Smooth muscle cell (in vitro differentiated cells): ENCODE measurements around the gene MXD1. TPM values are rescaled to one million over a fixed set of nuclear protein-coding genes. Genes with fewer than 3 reads are reported as not detected.

Experiments used
- DNase-seq: peaks from one replicate; lab custom pipeline; 2025; ENCODE audit not compliant: unreplicated experiment; lab: John Stamatoyannopoulos, UW
- H2AFZ ChIP-seq: fragments of 200-600 bp; sonication (generic); 2 replicates; pipeline ENCODE4 v1.6.0; 2016; ENCODE audit warnings: antibody characterized with exemption, low read depth, mild to moderate bottlenecking
- H3F3A ChIP-seq: fragments of 200-600 bp; sonication (generic); 2 replicates; pipeline ENCODE4 v1.6.0; 2017; ENCODE audit warnings: antibody characterized with exemption, low read depth
- H3K27ac ChIP-seq: fragments of 200-600 bp; sonication (generic); 2 replicates; pipeline ENCODE4 v1.5.1; 2016; ENCODE audit warnings: low read depth, mild to moderate bottlenecking
- H3K27me3 ChIP-seq: fragments of 200-600 bp; sonication (generic); 2 replicates; pipeline ENCODE4 v1.6.1; 2016; ENCODE audit warnings: low read depth, mild to moderate bottlenecking
- H3K36me3 ChIP-seq: fragments of 200-600 bp; sonication (generic); 2 replicates; pipeline ENCODE4 v1.5.1; 2016; ENCODE audit warnings: low read depth
- H3K4me1 ChIP-seq: fragments of 200-600 bp; sonication (generic); 2 replicates; pipeline ENCODE4 v1.5.1; 2016; ENCODE audit warnings: low read depth
- H3K4me2 ChIP-seq: fragments of 200-600 bp; sonication (generic); 2 replicates; pipeline ENCODE4 v1.6.0; 2016; ENCODE audit warnings: mild to moderate bottlenecking
- H3K4me3 ChIP-seq: fragments of 200-600 bp; sonication (generic); 2 replicates; pipeline ENCODE4 v1.5.1; 2016; ENCODE audit warnings: mild to moderate bottlenecking
- H3K79me2 ChIP-seq: fragments of 200-600 bp; sonication (generic); 2 replicates; pipeline ENCODE4 v1.6.0; 2016; ENCODE audit warnings: low read depth, mild to moderate bottlenecking
- H3K9ac ChIP-seq: fragments of 200-600 bp; sonication (generic); 2 replicates; pipeline ENCODE4 v1.6.0; 2016; ENCODE audit warnings: low read depth
- H3K9me3 ChIP-seq: fragments of 200-600 bp; sonication (generic); replicated peaks from 2 replicates; pipeline ENCODE4 v1.5.1; 2016; ENCODE audit warnings: low read depth
- H4K20me1 ChIP-seq: fragments of 200-600 bp; sonication (generic); 2 replicates; pipeline ENCODE4 v1.6.0; 2016; ENCODE audit warnings: low read depth
- WGBS: methylation state at CpG from one replicate; pipeline ENCODE4 v1.1.7; 2016; ENCODE audit warnings: low lambda C conversion rate; 5-methylcytosine and 5-hydroxymethylcytosine counted together
- polyA plus RNA-seq: library from polyadenylated mRNA; unstranded; fragments of >200 nt; fragmentation: Nextera tagmentation; extraction: Ambion mirVana; gene quantifications from 2 replicates; pipeline ENCODE4 v1.2.1, GENCODE V29; 2016
- total RNA-seq: library from RNA; depleted of rRNA; stranded (reverse); fragments of >200 nt; gene quantifications from 2 replicates; pipeline ENCODE4 v1.2.3, GENCODE V29; 2014
- TF ChIP-seq, protein P1 (sequence below): fragments of 200-600 bp; sonication (generic); IDR thresholded peaks from 2 replicates; pipeline ENCODE4 v1.5.1; 2017; ENCODE audit warnings: borderline replicate concordance, mild to moderate bottlenecking, antibody characterized with exemption; ENCODE audit not compliant: insufficient read depth, poor library complexity, severe bottlenecking

Gene MXD1
- total and polyA plus RNA-seq, 2 experiments from 2014 or later = 7.9 to 10.2 TPM

DNA sequence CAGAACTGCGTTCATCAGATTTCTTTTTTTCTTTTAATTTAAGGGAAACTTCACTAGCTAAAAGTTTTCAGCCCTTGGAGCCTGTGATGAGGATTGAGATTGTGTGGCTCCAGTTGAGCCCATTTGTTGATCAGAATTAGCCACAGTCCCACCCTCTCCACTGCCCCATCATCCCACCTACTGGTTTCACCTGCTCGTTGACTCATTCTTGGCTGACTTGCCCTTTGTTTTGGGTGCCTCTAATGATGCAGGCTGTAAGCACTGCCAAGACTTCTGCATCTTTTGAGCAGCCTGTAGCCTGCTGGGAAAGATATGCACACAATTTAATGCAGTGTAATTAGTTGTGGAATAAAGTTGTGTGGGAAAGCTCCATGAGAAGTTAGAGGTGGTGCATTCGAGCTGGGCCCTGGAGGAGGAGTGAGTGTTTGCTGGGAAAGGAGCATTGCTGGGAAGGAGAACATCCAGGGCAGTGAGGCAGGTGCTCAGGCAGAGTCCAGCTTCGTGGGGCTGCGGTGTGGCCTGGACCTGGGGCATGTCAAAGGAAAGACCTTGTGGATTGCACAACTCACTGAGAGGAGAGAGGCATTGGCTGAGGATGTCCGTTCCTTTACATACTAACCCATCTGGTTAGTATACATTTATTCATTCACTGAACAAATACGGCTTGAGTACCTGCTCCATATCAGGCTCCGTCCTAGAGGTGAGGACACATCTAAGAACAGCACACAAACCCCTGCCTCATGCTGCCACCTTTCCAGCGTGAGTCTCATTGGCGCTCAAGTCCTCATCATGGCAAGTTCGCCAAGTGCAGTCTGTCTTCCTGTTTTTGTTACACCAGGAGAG, 28.3 kb downstream of the MXD1 start:
- no peaks in the 10 kb centered on the region for H3K9me3 ChIP-seq
- no peak overlapping the region for H2AFZ ChIP-seq
- no peak overlapping the region for H3K4me3 ChIP-seq
- H3K4me2 ChIP-seq = no peak overlapping the region
- no peak overlapping the region for H3K9ac ChIP-seq
- no peaks in the 10 kb centered on the region for H3K27me3 ChIP-seq
- 91% methylated on average over 11 of the region's 11 CpGs for WGBS
- H4K20me1 ChIP-seq = no peaks in the 10 kb centered on the region
- H3K4me1 ChIP-seq = peaks cover 14% of the 10 kb centered on the region
- no peaks in the 10 kb centered on the region for H3F3A ChIP-seq
- H3K27ac ChIP-seq = no peak overlapping the region
- no peak for DNase-seq
- peaks cover 9% of the 10 kb centered on the region for H3K36me3 ChIP-seq
- TF ChIP-seq, protein P1, sequence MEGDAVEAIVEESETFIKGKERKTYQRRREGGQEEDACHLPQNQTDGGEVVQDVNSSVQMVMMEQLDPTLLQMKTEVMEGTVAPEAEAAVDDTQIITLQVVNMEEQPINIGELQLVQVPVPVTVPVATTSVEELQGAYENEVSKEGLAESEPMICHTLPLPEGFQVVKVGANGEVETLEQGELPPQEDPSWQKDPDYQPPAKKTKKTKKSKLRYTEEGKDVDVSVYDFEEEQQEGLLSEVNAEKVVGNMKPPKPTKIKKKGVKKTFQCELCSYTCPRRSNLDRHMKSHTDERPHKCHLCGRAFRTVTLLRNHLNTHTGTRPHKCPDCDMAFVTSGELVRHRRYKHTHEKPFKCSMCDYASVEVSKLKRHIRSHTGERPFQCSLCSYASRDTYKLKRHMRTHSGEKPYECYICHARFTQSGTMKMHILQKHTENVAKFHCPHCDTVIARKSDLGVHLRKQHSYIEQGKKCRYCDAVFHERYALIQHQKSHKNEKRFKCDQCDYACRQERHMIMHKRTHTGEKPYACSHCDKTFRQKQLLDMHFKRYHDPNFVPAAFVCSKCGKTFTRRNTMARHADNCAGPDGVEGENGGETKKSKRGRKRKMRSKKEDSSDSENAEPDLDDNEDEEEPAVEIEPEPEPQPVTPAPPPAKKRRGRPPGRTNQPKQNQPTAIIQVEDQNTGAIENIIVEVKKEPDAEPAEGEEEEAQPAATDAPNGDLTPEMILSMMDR = no peak
- H3K79me2 ChIP-seq = no peaks in the 10 kb centered on the region

DNA sequence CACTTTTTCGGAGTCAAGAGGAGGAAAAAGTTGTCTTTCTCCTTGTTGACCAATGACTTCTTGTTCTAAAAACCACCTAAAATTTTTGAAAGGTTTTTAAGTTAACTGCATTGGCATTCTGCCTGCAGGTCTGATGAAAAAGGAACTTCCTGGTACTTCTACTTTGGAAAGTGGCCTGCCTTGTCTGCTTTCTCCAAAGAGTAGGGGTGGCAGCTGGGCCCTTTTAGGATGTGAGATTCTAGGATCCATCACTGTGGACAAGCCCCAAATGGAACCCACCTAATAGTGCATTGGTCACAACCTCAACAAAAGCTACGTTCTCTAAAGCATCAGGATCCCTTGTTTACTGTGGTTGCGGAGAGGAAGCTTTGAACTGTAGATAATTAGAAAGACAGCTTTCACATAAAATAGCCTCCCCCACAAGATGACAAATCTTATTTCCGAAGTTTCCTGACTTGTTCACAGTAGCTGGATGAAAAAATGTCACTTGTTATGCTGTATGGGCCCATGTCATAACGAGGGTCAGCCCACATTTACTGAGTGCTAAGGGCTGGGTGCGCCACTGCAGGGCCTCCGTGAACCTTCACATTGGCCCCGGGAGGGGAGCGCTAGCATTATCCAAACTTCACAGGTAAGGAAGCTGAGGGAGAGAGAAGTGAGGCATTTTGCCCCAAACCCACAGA, 29.1 kb downstream of the MXD1 start:
- Histone ChIP-seq H3K9ac (no peak overlapping the region), H3K36me3 (peaks cover 8% of the 10 kb centered on the region), H3K27ac (no peak overlapping the region), H3K4me2 (no peak overlapping the region), H3K4me1 (peaks cover 14% of the 10 kb centered on the region), H3F3A (no peaks in the 10 kb centered on the region), H4K20me1 (no peaks in the 10 kb centered on the region), H3K9me3 (no peaks in the 10 kb centered on the region), H3K27me3 (no peaks in the 10 kb centered on the region), H2AFZ (no peak overlapping the region), H3K79me2 (no peaks in the 10 kb centered on the region), H3K4me3 (no peak overlapping the region)
- DNase-seq = no peak
- TF ChIP-seq, protein P1 = no peak
- WGBS = 87% methylated on average over 9 of the region's 9 CpGs

DNA sequence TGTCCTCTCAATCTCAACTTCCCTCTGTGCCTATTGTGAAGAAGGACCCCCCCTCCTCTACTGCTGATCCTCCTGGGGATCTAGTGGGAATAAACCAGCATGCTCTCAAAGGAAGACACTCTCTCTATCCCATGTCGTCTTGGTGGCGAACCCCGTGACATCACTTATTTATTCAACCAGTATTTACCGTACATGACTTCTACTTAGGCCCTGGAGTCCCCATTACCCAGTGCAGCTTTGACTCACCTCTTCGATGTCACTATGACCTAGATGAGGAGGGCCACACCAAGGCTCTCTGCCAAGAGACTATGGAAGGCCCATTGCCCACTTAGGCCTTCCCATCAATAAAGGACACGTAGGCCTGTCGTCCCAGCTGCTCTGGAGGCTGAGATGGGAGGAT, 29.8 kb downstream of the MXD1 start:
- no peaks in the 10 kb centered on the region for H3K79me2 ChIP-seq
- H3K27me3 ChIP-seq = no peaks in the 10 kb centered on the region
- peaks cover 5% of the 10 kb centered on the region for H3K36me3 ChIP-seq
- DNase-seq = no peak
- no peak overlapping the region for H2AFZ ChIP-seq
- TF ChIP-seq, protein P1 = no peak
- H3F3A ChIP-seq = no peaks in the 10 kb centered on the region
- H3K4me1 ChIP-seq = peaks cover 13% of the 10 kb centered on the region
- H3K9ac ChIP-seq = no peak overlapping the region
- no peak overlapping the region for H3K4me2 ChIP-seq
- no peak overlapping the region for H3K4me3 ChIP-seq
- WGBS = 96% methylated on average over 7 of the region's 7 CpGs
- H4K20me1 ChIP-seq = no peaks in the 10 kb centered on the region
- H3K9me3 ChIP-seq = no peaks in the 10 kb centered on the region
- H3K27ac ChIP-seq = no peak overlapping the region
